Stimulated activated naive CD4-positive, alpha-beta T cell (primary cell): ENCODE results near the gene CDK7.
"Not testable (repeated sequence)": the region's sequence is repeated elsewhere in the genome, so short reads cannot be mapped to it uniquely, and the experiment has no call there.

ENCODE experiments used
- DNase-seq, 6 experiments: peaks; one replicate each; lab custom pipeline; 2025; lab: John Stamatoyannopoulos, UW

The CDK7 gene

GRCh38 chr5:69234457-69235268, at the start of gene CDK7:
Gene CDK7, plus strand, starts transcription at chr5:69234886. Its CDS starts 90 bp downstream, at chr5:69234976.
- DNase-seq = peak; percentile 82 to 89 (median 87)

DNA sequence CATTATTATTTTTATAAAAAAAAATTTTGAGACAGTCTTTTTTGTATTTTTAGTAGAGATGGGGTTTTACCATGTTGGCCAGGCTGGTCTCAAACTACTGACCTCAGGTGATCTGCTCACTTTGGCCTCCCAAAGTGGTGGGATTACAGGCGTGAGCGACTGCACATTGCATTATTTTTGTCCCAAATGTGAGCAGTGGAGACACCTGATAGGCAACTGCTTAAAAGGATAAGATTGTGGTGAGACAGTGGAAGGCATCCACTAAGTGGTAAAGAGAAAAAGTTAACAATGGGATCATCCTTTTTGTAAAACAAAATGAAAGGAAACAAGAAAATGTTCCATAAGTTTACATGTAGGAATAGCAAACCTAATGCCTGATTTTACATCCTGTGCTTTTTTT, 47.3 kb upstream of the CDK7 start:
- DNase-seq = no peak

DNA sequence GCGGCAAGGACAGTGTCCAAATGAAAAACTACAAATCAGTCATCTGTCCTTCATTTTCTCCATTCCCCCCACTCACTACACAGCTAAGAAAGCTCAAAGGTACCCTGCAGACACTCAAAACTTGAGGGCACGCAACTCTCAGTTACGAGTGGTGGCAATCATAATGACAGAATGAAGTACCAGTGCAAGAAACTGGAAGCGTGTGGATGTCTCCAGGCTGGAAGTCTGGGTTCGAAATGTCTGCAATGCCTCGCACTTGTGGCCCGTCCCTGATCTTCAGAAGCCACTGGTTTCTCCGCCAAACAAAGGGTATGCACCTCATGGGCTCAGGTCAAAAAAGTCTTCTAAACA, 45.9 kb upstream of the CDK7 start:
- peak in 1 of 6 experiments; percentile 39 for DNase-seq

- peak; percentile 87 to 91 (median 88) for DNase-seq
These were observed 45.3 kb upstream of the CDK7 start, which contains the start of gene CENPH for GRCh38 chr5:69189162-69190086. Gene CENPH, plus strand, starts transcription at chr5:69189583. Its CDS starts 52 bp downstream, at chr5:69189635.

DNA sequence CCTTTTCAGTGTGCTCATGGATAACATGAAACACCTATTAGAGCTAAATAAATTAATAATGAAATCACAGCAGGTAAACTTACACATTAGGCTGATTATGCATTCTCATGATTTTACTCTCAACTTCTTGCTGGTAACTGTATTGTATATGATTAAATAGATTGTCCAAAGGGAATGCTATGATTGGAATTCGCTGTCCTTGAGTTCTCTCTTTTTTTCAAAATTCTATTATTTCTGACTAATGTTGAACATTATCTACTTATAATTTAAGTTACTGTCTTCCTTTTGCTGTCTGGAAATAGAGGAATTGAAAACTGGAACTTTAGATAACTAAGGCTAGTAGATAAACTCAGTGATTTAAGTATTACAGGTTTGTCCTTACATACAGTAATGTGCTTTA, 32.2 kb upstream of the CDK7 start:
- DNase-seq = no peak

GRCh38 chr5:69206528-69207190, 28.0 kb upstream of the CDK7 start:
- DNase-seq = no peak

- no peak for DNase-seq
These were observed 25.1 kb upstream of the CDK7 start for GRCh38 chr5:69209602-69210001.

DNA sequence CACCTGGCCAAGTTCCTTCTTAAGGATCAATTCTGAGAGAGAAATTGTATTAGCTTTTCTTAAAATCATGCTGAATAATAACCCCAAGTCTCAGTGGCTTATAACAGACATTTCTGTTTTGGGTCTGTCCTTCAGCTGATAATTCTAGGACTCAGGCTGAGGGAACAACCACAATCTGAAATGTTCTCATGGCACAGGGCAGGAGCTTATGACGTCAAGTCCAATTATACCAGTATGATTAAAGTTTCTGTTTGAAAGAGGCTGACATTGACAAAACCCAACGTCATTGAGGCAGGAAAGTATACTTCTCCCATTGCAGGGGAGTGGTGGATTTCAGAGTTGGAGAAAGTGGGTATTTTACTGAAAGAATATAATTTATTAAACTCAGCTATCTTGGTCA, 23.5 kb upstream of the CDK7 start:
- no peak for DNase-seq

GRCh38 chr5:69212022-69212421, 22.7 kb upstream of the CDK7 start:
- no peak for DNase-seq

DNA sequence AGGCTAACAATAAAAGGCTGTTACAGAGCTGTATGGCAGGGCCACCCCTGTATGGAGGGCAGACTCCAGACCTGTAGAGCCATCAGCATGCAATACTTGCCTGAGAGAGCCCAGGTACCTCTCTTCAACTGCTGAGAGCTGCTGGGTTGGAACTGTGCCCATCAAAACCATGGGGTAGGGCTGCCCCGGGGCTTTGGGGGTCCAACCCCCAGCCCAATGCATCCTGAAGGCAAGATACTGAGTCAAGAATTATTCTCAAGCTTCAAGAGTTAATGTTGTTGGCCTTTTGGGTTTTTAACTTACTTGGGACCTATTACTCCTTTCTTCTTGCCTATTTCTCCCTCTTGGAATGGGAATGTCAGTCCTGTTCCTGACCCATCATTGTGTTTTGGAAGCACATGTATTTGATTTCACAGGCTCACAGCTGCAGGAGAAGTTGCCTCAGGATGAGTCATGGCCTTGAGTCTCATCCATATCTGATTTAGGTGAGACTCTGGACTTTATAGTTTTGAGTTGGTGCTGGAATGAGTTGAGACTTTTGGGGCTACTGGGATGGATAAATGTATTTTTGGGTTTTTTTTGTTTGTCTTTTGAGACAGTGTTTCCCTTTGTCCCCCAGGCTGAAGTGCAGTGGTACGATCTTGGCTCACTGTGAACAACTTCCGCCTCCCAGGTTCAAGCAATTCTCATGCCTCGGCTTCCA, 21.0 kb upstream of the CDK7 start:
- no peak for DNase-seq

- DNase-seq = no peak
These were observed 17.6 kb upstream of the CDK7 start for GRCh38 chr5:69217151-69217511.

DNA sequence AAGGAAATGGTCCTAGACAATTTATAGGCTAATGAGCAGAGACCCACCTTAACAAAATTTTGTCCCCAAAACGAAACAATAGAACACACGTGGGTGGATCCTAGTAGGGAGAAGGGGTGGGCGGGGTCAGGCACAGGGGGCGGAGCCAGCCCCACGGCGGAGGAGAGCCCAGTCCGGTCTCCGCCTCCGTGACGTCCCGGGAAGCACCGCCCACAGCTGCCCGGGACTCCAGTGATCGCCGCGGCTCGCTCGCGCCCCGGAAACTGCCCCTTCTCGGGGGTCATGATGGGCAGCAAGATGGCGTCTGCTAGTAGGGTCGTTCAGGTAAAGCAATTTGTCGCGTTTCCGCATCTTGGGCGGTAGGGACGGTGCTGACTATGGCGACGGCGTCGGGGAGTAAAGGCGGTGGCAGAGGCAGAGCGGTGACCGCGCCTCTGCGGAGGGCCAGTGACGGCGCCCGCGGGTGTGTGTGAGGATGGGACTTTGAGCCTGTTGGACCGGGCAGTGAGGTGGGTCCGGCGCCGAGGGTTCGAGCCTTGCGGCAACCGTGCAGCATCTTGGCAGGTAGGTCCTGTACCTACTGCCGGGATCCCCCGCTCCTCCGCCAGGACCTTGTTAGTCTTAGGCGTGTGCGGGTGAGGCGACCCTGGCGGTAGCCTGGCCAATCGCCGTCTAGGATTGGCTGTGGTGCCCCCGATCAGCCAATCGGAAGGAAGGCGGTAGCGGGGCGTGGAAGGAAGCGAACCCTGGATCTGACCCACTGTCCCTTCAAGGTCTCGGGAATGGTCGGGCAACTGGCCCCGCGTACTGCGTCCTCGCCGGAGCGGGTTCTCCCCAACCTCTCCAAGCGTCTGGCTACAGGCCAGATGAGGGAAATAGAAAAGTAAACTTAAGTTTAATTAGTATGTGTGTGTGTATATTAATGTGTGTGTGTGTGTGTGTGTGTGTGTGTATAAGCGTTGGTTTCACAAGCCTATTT, 16.8 kb upstream of the CDK7 start:
- peak; percentile 86 to 95 (median 92) for DNase-seq

DNA sequence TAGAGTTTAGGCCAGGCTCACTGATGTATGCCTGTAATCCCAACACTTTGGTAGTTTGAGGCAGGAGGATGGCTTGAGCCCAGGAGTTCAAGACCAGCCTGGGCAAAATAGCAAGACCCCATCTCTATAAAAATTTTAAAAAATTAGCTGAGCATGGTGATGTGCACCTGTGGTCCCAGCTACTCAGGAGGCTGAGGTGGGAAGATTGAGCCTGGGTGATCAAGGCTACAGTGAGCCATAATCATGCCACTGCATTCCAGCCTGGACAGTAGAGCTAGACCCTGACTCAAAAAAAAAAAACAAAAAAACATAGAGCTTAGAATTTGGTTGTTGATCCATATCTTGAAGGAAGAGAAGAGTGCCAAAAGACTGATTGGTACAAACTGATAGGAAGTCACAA, 14.7 kb upstream of the CDK7 start:
- no peak for DNase-seq

DNA sequence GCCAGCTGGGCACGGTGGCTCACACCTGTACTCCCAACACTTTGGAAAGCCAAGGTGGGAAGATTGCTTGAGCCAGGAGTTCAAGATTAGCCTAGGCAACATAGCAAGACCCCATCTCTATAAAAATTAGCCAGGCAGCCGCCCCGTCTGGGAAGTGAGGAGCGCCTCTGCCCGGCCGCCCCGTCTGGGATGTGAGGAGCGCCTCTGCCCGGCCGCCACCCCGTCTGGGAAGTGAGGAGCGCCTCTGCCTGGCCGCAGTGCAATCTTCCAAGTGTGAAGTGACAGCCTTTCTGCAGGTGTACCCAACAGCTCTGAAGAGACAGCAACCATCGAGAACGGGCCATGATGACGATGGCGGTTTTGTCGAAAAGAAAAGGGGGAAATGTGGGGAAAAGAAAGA, 14.3 kb upstream of the CDK7 start:
- DNase-seq = not testable (repeated sequence)

DNA sequence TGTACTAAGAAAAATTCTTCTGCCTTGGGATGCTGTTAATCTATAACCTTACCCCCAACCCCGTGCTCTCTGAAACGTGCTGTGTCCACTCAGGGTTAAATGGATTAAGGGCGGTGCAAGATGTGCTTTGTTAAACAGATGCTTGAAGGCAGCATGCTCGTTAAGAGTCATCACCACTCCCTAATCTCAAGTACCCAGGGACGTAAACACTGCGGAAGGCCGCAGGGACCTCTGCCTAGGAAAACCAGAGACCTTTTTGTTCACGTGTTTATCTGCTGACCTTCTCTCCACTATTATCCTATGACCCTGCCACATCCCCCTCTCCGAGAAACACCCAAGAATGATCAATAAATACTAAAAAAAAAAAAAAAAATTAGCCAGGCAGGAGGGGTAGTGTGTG, 13.9 kb upstream of the CDK7 start:
- not testable (repeated sequence) for DNase-seq

DNA sequence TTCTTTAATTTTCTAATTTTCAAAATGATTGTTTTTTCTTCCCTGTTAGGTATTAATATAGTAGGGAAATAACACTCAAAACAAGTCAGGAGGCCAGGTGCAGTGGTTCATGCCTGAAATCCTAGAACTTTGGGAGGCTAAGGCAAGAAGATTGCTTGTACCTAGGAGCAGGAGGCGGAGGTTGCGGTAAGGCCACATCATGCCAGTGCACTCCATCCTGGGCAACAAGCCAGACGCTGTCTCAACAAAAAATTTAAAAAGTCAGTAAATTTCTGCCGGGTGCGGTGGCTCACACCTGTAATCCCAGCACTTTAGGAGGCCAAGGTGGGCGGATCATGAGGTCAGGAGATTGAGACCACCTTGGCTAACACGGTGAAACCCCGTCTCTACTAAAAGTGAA, 10.2 kb upstream of the CDK7 start:
- DNase-seq = no peak

DNA sequence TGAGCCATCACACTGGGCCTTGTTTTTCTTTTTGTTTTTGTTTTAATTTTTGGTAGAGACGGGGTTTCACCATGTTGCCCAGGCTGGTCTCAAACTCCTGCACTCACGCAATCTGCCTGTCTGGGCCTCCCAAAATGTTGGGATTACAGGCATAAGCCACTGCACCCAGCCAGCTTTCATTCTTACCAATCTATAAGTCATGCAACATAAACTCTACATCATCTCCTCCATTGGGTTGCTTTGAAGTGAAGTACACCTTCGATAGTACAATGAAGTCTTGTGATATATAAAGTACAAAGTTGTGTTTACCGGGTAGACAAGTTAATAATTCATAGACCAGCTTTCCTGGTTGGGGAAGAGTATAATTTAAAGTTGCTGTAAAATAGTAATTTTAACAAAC, 8.8 kb upstream of the CDK7 start:
- DNase-seq = no peak

DNA sequence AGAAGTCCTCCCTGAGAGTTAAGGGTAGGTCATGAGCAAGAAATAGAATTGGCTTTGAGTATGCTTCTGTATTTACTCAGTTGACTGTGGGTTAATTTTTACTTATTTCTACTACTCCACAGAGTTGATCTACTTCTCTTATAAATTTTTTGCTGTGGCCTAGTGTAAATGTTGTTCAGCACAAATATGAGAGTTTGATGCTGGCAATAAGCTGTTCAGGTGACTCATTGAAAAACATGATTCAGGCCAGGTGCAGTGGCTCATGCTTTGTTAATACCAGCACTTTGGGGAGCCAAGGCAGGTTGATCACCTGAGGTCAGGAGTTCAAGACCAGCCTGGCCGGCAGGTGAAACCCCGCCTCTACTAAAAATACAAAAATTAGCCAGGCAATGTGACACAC, 4.5 kb upstream of the CDK7 start:
- no peak for DNase-seq

DNA sequence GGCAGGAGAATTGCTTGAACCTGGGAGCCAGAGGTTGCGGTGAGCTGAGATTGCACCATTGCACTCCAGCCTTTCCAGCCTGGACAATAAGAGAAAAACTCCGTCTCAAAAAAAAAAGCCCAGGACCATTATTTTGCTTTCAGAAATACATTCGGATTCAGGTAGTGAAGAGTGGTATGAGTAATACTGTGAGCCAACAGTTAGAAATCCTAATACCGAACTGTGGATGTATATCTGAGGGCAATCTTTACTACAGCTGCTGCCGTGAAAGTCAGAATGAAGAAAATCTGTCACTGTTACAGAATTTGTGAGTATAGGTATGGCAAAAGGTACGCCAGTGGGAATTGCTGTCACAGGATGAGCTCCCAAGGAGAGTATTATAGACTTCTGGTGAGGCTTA, 3.4 kb upstream of the CDK7 start:
- no peak for DNase-seq

DNA sequence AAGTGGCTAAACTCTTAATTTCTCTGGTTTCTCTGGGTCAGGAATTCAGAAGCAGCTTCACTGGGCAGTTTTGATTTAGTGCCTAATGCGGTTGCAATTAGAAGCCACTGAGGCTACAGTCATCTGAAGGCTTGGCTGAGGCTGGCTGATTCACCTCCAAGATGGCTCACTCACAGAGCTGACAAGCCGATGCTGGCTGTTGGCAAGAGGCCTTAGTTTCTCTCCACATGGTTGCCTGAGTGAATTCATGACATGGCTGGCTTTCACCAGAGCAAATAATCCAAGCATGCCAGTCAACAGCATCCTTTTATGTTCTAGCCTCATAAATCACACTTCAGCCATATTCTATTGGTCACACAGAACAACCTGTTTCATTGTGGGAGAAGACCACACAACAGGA, 2.8 kb upstream of the CDK7 start:
- DNase-seq = no peak

DNA sequence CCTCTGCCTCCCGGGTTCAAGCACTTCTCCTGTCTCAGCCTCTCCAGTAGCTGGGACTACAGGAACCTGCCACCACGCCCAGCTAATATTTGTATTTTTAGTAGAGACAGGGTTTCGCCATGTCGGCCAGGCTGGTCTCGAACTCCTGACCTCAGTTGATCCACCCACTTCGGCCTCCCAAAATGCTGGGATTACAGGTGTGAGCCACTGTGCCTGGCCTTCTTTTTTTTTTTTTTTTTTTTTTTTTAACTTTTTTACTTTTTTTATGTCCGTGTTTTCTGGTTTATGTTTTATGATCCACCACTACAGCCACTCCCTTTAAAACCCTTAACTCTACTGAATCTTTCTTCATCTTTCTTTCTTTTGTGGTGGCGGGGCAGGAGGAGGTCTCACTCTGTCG, 2.0 kb downstream of the CDK7 start:
- not testable (repeated sequence) for DNase-seq
